Fibroblast of gingiva (primary cell): ENCODE data around the gene MGAT3.
"Not testable (repeated sequence)": the region's sequence is repeated elsewhere in the genome, so short reads cannot be mapped to it uniquely, and the experiment has no call there.

ENCODE experiments used
- DNase-seq: peaks from one replicate; pipeline ENCODE4 v3.0.0-alpha.2; 2011; ENCODE audit warnings: low read depth

MGAT3 gene

GRCh38 chr22:39490966-39491680 lies 34.3 kb downstream of the MGAT3 start:
- no peak for DNase-seq

- DNase-seq = no peak
Measured at GRCh38 chr22:39491696-39492095, 34.9 kb downstream of the MGAT3 start.

- no peak for DNase-seq
Measured at GRCh38 chr22:39492186-39492585, 35.4 kb downstream of the MGAT3 start.

DNA sequence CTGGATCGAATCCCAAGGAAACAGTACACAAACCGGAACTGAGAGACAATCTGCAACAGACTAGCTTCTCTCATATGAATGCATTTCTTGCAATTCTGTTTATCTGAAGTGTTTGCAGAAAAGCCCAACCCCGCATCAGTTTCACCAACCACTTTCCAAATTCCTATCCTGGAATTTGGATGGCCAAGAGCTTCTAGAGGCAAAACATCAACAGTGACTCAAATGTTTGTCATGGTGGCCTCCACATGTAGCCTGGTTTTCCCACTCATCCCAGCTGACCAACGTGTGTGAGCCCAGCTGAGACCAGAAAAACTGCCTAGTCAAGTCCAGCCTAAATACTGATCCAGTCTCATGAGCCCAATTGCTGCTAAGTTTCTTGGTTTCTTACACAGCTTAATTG lies 36.9 kb downstream of the MGAT3 start:
- DNase-seq = peak; percentile 67

DNA sequence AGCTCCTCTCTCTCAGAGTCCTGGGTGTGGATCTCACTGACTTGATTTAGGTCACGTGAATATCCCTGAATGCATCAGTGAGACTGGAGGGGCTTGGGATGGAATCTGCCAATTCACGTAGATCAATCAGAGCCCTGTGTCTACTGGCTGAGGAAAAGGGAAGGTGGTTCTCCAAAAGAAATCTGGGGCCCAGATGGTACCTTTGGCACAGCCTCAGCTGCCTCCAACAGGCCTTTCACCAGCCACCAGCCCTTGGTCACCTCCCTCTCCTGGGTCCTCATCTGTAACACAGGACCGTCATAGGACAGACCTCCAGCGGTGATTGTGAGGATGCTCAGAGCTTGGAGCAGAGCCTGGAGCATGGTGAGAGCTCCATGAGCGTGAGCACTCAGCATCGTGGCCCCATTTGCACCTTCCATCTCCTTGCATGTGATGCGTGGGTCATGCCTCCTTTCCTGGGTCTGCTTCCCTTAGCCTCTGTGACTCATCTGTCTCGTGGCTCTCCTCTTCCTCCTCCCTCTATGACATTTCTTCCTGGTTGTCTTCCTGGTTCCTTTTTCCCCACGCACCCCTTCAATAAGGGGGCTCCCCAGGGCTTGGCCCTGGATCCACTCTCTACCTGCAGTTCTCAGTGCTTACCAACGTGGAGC lies 37.8 kb downstream of the MGAT3 start:
- no peak for DNase-seq

DNA sequence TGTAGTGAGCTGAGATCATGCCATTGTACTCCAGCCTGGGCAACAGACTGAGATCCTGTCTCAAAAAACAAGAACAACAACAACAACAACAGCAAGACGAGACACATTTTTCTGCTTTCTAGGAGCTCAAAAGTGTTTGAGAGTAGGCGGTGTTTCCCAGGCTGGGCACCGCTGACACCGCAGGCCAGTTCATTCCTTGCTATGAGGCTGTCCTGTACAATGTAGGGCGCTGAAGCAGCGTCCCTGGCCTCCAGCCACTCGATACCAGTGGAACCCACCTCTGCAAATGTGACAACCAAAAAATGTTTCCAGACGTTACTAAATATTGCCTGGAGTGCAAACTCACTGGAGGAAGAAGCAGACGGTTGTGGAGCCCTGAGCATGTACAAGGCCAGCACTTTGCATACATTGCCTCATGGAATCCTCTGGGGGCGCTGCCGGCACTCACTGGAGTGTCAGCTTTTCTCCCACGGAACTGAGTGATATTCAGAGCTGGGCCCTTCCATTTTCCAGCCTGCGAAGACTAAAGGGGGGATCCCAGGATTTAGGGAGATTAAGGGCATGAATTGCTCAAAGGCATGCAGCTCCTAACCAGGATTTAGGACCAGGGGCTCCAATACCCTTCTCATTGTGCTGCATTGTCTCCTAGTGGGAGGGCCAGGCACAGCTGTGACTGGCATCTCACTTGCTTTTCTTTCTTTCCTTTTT lies 39.5 kb downstream of the MGAT3 start:
- DNase-seq = peak; percentile 49

- no peak for DNase-seq
Measured at GRCh38 chr22:39497429-39497828, 40.6 kb downstream of the MGAT3 start.

DNA sequence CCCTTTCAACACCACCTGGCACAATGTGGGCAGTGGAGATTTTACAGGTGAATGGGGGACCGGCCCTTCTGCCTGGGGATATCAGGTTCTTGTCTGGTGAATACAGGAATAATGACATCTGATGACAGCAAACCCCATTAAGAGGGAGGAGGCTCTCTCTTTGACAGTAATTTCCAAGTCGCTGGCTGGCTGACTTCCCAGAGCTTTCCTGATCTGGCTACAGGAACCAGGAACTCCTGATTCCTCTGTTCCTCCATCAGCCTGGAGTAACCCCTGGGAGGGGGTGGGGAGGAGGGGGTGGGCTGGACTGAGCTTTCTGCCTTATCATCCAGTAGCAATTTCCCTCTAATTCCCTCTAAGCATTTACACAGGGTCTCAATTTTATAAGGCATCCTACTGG lies 41.6 kb downstream of the MGAT3 start:
- DNase-seq = no peak

GRCh38 chr22:39498802-39499201 lies 42.0 kb downstream of the MGAT3 start:
- DNase-seq = no peak

DNA sequence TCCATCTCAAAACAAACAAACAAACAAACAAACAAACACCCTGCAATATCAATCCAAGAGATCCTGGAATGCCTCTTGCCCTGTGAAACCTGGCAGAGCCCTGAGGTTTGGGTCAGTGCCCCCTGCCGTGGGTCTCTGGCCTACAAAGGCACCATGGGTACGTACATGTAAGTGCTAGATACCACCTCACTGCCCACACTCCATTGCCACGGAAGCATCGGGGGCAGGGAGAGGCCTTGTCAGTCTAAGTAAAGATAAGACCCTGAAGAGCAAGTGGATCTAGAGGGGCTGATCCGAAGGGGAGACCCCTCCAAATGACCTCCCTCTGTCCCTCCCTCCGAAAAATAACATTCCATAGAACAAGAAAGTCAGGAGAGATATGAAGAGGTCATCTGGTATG lies 43.3 kb downstream of the MGAT3 start:
- no peak for DNase-seq

GRCh38 chr22:39501644-39502108 lies 44.9 kb downstream of the MGAT3 start:
- DNase-seq = no peak

DNA sequence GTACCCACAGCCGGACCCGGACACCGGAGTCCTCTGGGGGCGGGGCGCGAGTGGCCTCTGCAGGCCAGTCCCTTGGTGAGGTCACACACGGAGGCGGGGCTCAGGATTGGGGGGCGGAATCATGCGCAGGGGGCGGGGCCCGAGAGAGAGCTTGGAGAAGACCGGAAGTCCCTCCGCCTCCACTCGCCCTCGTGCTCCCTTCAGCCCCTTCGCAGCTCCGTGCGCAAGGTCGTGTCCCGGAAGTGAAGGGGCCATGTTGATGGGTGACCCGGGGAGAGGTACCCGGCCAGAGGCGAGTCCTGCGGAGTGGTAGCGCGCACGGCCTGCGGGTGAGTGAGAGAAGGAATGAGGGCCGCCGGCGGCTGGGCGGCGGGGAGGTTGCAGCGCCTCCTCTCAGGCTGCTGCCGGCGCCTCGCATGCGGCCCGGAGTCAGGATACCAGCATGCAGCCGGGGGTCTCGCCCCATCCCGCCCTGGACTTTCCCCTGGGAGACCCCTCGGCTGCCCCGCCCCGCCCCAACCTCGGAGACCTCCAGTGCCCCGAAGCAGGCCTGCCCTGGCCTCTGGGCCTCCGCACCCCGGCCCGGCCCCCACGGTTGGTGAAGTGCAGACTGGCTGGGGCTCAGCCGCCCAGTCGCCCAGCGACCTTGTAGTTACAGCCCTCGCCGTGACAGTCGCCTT lies 45.4 kb downstream of the MGAT3 start, which contains the start of gene MIEF1:
TSS of gene MIEF1 (plus strand) at position 182 of the 680 bp plus-strand sequence. CDS start 9,005 bp downstream, outside the sequence.
- DNase-seq = peak; percentile 96

DNA sequence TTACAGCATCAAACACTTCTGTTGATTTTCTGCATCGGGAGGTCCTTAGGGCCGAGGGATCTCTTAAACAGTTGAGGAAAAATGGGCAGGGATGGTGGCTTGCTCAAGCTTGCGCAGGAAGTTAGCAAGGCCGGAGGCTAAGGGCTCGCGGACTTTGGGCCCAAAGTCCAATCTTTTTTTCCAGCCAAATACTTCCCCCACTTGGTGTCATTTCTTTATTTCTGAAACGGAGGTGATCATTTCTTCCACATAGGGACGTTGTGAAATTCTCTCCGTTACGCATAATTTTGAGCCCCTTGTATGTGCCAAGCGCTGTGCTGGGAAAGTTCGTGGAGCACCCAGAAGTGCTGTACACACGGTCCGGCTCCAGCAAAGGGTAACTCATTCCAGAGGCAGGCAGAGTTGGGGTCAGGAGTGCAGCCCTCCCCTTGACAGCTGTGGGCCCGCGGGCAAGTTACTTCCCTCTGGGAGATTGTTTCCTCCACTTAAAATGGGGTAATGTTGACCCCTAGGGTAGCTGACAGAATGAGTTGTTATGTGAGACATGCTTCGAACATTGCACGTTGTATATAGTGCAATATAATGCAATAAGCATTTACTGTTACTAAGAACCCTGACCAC lies 46.1 kb downstream of the MGAT3 start:
- DNase-seq = peak; percentile 44

DNA sequence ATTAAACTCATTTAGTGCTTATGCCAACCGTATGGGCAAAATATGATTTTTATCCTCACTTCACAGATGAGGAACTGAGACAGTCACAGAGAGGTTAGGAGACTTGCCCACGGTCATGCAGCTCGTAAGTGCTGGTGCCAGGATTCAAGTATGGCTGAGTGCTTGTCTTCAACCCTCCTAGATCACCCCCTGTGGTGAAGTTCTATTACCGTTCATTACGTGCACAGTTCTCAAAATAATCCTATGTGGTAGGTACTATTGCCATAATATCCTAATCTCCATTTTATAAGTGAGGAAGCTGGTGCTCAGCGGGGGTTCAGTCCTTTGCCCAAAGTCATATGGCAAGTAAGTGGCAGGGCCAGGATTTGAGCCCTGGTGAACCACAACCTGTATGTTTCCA lies 46.8 kb downstream of the MGAT3 start:
- no peak for DNase-seq

- no peak for DNase-seq
Measured at GRCh38 chr22:39504071-39504470, 47.3 kb downstream of the MGAT3 start.

DNA sequence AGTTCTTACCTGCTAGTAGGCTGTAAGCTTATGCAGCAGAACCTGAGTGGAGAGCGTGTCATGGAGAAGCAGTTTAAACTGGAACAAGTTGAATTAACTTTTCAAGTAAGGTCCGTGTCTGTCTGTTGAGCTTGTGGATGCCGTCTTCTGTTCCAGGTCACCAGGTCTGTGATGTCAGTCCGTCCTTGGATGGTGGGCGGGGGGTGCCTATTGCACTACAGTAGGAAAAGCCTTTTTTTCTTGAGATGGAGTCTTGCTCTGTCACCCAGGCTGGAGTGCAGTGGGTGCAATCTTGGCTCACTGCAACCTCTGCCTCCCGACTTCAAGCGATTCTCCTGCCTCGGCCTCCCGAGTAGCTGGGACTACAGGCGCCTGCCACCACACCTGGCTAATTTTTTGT lies 50.2 kb downstream of the MGAT3 start:
- not testable (repeated sequence) for DNase-seq

GRCh38 chr22:39508393-39508792 lies 51.6 kb downstream of the MGAT3 start:
- no peak for DNase-seq

GRCh38 chr22:39510529-39511149 lies 53.8 kb downstream of the MGAT3 start:
- DNase-seq = no peak

GRCh38 chr22:39511226-39511625 lies 54.4 kb downstream of the MGAT3 start:
- DNase-seq = no peak

DNA sequence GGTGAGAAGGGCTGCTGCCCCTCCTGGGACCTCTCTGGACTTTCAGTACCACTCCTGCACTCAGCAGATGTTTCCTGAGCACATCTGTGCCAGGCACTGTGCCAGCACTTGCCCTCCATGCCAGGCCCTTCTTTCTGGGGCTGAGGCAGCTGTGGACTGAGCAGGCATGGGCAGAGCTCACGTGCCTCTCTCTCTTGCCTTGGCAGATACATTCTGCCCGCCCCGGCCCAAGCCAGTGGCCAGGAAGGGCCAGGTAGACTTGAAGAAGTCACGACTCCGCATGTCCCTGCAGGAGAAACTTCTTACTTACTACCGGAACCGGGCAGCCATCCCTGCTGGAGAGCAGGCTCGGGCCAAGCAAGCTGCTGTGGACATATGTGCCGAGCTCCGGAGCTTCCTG lies 55.2 kb downstream of the MGAT3 start:
- DNase-seq = no peak

DNA sequence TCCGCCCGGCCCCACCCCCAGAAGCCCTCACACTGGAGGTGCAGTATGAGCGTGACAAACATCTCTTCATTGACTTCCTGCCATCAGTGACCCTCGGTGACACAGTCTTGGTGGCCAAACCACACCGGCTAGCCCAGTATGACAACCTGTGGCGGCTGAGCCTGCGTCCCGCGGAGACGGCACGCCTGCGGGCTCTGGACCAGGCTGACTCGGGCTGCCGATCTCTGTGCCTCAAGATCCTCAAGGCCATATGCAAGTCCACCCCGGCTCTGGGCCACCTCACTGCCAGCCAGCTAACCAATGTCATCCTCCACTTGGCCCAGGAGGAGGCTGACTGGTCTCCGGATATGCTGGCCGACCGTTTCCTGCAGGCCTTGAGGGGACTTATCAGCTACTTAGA lies 57.0 kb downstream of the MGAT3 start:
- no peak for DNase-seq
